DND-41 (cell line): ENCODE measurements around the gene SLC16A10.
"Not testable (repeated sequence)": the region's sequence is repeated elsewhere in the genome, so short reads cannot be mapped to it uniquely, and the experiment has no call there.

Experiments used
- CTCF ChIP-seq: IDR thresholded peaks from 2 replicates; pipeline ENCODE4 v1.5.1; 2012; ENCODE audit warnings: borderline replicate concordance, low read length, moderate library complexity, mild to moderate bottlenecking; ENCODE audit not compliant: poor library complexity, severe bottlenecking; ENCODE audit errors: extremely low read depth
- EZH2 ChIP-seq: IDR thresholded peaks from 3 replicates; pipeline ENCODE4 v1.6.1; 2012; ENCODE audit warnings: borderline replicate concordance, low read depth, mild to moderate bottlenecking, moderate library complexity, low read length, inconsistent platforms; ENCODE audit not compliant: severe bottlenecking

- TF ChIP-seq CTCF, EZH2: not testable (repeated sequence)
Observed at GRCh38 chr6:111132669-111133068, 45.4 kb downstream of the SLC16A10 start.
